NCI-H526 (cell line): ENCODE measurements around the gene FAM3A.
A peak's percentile ranks its signal among the peaks of the same experiment; 100 is the strongest.

ENCODE experiments used
- DNase-seq, 2 experiments: peaks; one replicate each; lab custom pipeline; 2025; lab: John Stamatoyannopoulos, UW

FAM3A gene

DNA sequence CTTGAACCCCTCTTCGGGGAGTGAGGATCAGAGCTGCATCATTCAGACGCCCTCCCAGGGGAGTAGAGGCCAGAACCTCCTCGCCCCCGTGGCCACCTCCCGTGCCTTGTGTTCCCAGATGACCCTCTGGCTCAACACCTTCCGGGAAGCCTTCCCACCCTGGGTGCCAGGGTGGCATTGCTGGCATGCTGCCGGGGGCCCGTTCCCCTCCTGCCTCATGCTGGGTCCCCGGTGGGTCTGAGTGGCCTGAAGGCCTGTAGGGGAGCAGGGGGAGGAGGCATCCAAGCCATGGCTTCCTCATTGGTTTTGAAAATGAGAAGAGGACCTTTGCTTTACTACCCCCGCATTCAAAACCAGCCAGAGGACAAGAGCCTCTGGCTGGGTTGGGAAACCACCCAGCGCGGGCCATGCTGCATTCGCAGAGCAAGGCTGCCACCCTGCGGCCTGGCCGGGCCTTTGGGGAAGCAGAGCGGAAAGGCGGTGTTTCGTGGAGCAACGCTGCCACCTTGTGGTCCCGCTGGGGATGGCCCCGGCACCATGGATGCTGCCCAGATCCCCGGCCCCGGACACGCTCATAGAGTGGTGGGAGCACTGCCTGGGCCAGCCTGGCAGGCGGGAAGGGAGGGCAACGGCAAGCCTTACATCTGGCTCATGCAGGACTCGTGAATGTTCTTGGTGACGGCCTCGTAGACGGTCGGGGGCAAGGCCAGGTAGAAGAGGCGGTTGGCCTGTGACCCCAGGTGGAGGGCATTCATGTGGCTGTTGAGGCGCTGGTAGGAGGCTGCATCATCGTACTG, 18.7 kb upstream of the FAM3A start:
- DNase-seq = peak; percentile 74 to 95

DNA sequence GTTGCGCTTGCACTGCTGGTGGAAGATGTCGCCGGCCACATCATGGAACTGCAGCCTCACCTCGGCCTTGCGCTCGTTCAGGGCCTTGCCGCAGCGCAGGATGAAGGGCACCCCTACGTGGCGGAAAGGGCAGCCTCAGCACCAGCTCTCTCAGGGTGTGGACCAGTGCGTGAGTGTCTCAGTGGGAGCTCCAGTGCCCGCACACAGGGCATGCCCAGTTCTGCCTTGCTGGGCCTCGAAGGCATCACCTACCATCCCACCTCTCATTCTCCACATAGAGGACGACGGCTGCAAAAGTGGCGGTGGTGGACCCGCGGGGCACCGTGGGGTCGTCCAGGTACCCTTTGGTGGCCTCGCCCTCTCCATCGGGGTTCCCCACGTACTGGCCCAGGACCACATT, 16.7 kb upstream of the FAM3A start:
- no peak for DNase-seq

DNA sequence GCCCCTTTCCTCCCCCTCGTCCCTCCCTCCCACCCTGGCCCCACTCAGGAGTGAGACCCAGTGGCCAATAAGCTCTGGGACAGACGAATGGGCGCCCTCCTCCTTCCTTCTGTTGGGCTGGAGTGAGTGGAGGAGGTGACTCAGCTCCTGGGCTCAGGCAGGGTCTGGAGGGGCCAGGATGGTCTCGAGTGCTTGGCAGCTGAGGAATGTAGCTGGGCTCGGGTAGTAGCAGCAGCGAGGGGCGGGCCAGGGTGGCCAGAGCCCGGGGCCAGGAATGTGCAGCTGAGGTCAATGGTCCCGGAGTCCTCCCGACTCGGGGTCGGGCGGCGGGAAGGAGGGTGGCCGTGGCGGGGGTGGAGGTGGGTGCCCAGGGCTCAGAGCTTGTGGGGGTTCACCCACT, 15.6 kb upstream of the FAM3A start:
- no peak for DNase-seq

DNA sequence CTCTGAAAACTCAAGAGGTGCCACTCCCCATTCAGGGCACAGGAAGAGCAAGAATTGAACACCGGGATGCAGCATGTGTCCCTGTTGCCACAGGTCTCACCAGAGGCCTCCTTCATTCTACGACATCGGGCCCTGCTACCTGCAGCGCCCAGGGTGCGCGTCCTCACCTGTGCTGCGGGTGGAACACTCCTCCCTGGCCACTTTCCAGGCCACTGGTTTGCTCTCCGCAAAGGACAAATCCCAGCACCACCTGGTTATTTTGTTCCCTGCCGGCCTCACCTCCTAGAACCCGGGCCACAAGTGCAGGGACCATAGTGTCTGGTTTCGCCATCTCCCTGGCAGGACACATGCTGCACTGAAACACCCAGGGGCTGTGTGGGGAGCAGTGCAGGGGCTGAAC, 14.3 kb upstream of the FAM3A start:
- DNase-seq = no peak

DNA sequence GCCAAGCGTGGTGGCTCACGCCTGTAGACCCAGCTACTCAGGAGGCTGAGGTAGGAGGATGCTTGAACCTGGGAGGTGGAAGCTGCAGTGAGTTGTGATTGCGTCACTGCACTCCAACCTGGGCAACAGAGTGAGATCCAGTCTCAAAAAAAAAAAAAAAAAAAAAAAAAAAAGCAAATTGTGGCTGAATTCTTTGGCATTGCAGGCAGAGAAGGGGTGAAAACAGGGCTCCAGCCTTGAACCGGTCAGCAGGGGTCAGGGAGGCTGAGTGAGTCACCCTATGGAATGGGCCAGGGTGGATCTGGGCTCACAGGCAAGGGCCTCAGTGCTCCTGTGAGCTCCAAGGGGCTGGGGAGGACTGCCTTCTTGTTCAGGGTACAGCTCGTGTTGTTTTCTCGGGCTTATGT, 13.2 kb upstream of the FAM3A start:
- no peak for DNase-seq

DNA sequence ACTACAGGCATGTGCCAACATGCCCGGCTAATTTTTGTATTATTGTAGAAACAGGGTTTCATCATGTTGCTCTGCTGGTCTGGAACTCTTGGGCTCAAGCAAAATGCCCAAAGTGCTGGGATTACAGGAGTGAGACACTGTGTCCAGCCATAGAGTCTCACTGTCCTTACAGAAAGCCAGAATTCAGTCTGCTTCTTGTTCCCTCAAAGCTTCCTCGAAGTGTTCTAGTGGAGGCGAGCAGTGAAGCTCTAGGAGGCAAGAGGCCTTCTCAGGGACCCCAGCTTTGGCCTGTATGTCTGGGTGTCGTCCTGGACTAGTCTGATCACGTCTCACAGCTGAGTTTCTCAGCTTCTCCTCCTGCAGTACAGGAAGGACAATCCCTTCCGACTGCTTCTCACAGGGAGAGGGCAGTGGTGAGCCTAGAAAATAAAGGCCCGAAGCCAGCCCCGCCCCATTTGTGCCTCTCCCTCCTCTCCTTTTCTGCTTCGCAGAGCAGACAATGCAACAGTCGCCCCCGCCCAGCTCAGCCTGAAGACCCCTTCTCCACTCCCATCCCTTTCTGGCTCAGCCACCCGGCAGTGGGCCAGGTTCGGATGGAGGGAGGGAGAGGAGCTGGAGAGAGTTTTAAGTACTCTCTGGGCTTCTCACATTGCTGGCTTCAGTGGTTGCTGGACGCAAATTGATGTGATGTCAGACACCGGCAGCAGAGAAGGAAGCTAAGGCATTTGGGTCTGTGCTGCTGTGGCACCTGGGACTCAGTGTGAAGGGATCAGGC, 11.1 kb upstream of the FAM3A start:
- DNase-seq = peak; percentile 75 to 93

DNA sequence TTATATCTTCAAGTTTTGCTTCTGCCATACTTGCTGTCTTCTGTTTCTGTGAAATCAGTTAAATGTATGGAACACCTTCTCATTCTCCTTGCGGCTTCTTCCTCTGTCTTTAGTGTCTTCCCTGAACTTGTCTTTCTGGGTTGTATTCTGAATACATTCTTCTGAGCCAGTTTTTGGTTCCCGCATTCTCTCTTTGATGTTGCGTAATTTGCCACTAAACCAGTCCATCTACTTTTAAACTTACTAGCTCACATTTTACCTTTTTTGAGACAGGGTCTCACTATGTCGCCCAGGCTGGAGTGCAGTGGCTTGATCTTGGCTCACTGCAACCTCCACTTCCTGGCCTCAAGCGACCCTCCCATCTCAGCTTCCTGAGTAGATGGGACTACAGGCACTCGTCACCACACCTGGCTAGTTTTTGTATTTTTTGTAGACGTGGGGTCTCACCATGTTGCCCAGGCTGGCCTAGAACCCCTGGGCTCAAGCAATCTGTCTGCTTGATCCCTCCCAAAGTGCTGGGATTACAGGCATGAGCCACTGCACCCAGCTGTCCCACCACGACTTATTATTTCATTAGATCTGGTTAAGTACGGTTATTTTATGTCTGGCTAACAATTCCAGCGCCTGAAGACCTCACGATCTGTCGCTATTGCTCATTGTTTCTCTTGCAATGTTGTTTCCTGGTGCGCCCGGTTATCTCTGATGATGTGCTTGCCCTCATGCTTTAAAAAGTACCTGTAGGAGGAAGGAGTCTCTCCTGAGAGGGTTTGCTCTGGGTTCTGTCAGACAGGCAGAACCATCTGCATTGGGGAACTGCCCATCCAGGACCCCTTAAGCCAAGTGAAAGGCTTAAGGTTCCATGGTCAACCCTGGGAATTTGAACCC, 9.8 kb upstream of the FAM3A start:
- DNase-seq = no peak

DNA sequence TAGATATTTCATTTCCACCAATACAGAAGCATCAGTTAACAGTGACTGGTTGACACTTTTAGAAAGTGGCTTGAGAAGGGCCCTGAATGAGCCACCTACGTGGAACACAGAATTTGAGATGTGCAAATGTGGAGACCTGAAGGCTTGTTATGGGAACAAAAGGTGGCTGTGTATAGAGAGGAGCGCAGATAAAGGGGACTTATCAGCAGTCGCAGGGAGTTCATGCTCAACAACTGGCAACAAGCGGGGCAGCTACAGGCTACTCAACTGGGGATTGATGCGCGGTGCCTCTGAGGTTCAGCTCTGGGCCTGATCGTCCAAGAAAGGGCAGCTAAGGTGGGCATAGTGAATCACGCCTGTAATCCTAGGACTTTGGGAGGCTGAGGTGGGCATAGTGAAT, 3.4 kb upstream of the FAM3A start:
- DNase-seq = no peak

DNA sequence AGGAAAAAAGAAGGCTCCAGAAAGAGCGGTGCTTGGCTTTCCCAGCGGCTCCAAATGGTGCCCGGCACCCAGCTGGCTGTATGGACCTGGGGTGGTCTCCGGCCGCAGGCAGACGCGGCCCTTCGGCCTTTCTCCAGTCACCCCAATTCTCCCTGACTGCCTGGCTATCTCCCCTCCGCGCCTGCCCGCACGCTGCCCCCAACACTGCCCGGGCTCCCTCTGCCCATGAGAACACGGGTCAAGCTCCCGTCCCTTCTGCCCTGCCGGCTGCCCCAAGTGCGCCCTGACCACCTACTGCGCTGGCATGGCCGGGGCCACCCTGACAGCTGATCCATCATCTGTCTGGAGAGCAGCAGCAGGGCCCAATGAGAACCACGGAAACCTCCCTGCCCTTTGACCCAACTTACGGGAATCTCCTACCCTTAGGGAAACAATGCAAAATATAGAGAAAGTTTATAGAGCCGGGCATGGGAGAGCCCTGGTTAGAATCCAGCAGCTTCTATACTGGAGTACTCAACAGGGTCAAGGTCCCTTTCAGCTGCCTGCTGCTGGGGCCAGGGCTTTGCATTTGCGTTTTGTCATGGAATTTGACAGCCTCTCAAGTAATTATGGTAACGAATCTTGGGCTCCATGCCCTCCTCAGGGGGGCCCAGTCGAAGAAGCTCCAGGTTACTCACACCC, 1.2 kb upstream of the FAM3A start:
- peak in 1 of 2 experiments; percentile 26 for DNase-seq

DNA sequence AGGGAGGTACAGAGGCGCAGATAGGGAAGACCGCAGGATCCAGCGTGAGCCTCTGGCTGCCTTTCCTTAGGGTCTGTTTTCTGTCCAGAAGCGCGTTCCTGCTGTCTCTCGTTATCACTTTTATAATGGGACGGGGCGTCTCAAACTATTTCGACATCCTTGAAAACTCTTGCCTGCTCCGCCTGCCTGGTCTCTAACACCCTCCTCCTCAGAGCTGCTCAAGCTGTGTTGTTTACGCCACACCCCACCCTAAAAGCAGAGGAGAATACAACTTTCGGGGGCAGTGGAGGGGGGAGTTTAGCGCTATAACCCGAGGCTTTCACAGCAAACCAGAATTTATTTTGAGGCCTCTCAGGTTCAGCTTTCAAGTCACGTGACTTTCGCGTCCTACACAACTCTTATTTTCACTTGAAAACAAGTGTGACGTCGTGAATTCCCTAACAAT, 646 bp upstream of the FAM3A start:
- no peak for DNase-seq

DNA sequence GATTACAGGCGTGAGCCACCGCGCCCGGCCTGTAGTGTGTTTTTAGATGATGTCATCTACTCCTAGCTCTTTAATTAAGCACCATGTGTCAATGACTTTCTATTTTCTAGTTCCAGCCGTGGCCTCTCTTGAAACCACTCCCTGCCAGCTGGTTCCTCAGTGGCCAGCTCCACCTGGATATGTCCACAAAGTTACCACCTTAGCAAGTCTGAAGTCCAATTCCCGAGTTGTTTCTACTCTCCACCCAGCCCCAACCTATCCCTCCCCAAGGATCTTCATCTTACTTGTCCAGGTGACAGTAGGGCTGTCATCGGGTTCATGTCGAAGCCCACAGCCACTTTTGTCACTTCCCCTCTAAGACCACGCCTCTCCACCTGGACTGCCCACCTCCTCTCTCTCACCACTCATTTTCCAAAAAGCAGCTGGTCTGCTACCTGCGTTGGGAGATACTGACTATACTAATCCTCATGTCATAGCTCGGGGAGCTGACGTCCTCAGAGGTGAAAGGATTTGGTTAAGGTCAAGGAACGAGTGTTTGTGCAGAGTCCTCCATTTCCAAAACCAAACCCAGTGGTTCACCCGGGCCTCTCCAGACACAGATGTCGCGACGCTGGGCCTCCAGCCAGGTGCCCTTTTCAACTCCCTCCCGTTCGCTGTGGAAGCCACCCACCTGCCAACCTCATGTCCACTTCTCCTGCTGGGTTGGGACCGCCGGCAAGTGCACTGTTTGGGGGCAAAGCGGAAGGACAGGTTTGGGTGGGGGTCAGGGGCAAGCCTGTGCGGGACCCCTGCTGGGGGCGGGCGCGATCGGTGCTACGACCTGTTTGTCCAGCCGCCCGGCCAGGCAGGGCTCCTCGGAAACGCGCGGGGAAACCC, 704 bp downstream of the FAM3A start:
- DNase-seq = peak in 1 of 2 experiments; percentile 16

DNA sequence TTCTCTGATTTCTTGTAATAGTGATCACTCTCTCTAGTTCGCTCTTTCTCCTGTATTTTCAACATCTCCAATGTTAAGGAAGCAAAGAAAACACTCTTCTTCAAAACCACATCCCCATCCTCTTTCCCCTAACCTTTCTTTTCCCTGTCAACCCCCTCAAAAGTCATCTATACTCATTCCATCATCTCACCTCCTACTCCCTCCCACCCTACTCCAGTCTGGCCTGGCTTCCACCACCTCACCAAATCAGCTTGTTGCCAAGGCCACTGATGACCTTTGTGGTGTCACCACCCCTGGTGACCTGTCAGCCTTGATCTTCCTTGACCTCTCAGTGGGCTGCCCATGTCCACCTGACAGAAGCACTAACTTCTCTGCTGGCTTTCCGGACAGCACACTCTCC, 2.3 kb downstream of the FAM3A start:
- DNase-seq = no peak

DNA sequence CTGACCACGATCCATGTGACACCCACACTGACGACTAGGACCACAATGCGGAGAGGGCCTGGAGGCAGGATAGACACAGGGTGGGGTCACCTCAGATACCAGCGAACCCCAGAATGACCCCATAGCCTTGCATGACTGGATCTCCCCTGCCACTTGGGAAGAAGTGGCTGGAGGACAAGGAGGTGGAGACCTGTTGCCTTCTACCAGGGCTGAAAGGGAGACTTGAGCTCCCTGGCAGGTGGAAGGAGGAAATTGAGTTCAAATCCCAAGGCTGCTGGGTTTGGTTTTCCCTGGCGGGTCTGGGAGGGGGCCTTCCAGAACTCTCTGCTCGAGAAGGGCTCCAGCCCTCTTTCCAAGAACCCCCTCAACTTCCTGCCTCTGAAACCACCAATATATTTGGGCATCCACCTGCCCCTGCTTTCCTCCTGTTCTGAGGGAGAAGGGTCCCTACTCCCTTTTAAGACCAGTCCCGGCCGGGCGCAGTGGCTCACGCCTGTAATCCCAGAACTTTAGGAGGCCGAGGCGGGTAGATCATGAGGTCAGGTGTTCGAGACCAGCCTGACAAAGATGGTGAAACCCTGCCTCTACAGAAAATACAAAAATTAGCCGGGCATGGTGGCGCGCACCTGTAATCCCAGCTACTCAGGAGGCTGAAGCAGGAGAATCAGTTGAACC, 3.0 kb downstream of the FAM3A start:
- DNase-seq = no peak

DNA sequence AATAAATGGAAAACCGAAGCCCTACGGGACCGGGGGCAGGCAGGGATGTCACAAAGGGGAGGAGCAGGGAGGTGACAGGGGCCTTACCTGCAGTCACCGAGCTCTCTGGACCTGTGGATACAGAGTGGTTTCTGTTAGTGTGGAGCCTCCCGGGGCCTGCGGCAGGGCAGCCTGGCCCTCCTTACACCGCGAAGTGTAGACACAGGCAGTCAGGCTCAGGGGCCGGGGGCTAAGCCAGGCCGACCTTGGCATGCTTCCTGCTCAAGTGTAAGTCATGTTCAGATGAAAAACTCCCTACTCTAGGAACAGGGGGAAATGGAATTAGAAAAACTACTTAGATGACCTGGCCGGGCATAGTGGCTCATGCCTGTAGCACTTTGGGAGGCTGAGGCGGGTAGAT, 4.3 kb downstream of the FAM3A start:
- DNase-seq = no peak

DNA sequence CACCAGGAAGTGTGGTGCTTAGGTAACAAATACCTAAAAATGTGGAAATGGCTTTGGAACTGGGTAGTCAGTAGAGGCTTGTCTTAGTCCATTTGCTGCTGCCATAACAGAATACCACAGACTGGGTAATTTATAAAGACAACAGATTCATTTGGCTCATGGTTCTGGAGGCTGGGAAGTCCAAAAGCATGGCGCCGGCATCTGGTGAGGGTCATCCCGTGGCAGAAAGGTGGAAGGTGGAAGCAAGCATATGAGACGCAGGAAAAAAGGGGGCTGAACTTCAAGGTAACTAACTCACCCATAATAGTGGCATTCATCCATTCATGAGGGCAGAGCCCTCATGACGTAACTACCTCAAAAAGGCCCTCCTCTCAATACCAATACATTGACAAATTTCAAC, 6.6 kb downstream of the FAM3A start:
- DNase-seq = no peak

DNA sequence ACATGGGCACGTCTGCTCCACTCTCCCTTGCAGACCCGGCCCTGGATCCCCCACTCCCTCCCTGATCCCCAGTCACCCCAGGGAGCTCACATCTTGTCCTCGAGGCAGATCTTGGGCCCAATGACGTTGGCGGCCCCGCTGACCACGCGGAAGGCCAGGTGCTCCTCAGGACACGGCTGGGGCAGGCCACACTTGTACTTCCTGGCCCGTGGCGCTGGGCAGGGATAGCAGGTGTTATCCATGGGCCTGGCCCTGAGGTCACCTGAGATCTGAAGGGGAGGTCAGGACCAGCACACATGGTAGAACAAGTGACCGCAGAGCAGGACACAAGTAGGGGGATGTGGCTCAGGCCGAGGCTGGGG, 7.7 kb downstream of the FAM3A start:
- no peak for DNase-seq

DNA sequence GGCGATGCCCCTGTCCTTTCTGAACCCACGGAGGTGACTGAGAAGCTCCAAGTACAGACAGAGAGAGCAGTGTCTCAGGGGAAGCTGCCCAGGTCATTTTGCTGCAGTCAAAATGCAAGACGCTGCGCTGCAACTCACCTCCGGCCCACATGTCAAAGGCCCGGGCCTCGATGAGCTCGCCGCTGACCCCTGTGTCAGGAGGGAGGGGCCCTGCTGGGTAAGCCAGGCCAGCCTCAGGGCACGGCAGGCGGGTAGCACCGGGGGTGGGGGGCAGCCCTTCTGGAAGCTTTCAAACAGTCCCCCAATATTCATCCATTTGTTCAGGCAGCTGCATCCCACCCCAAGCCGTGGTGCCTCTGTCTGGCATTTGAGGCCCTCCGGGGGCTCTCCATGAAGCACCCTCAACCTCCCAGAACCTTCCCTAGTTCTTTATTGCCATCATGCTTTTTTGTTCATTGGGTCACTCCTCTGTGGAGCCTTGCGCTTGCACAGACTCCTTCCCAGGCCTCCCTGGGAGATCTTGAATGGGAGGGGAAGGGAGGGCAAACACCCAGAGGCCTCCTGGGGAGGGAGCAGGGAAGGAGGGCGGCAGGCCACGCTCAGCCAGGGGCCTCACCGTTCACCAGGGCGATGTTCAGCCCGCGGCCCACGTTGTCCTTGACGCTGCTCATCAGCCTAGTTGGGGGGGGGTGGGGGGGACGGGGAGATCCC, 8.2 kb downstream of the FAM3A start:
- no peak for DNase-seq

DNA sequence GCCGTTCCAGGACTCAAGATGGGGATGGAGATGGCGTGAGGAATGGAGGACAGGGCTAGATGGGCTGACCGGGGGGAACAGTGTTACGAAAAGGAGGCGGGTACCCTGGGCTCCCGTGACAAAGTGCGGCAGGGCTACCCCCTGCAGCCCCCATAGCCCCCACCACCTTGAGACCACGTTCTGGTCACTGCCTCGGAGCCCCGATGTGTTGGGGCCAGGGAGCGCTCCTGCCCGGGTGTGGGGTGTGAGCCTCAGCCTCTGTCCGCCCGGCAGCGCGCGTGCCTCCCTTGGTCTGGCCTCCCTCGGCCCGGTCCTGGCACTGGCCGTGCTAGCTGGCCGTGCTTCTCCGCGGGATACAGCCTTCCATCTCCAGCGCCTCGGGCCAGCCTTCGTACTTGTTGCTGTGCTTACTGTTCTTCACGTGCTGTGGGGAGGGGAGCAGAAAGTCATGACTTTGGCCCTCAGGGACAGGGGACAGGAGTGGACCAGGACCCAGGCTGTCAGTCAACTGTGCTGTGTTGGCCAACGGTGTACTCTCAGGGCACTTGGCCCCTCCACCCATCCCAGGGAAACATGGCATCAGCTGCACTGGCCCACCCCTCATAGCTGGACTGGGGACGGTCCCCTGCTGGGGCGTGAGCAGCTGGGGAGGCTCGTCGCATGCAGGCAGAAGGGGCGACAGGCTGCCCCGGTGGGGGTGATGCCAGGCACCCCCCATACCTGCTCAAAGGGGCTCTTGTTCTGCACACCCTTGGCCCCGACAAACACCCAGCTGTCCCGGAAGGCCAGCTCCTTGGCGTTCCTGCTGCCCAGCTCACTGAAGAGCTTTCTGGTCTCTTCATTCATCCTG, 9.3 kb downstream of the FAM3A start:
- no peak for DNase-seq

DNA sequence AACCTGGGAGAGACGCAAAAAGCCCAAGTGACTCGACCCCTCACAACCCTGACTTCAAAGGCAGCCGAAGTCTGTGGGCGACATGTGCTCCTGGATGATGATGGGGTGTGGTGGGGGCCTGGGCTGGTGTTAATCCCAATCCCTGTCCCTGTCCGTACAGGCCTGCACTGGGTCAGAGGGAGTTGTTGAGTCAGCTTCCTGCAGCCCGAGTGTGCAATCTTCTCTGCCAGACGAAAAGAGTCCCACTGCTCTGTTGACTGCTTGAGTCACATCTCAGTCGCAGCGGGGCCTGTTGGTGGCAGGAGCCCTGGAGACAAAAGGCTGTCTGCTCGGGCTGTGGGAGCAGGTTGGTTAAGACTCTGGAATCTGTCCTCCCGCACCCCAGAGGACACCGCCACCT, 10.3 kb downstream of the FAM3A start:
- no peak for DNase-seq
